ENCODE results near the gene PLA2G2E.

PLA2G2E gene

GRCh38 chr1:19923953-19924346, 533 bp upstream of the PLA2G2E start:
- Histone ChIP-seq H3K4me2 (no peak overlapping the region), H3K27me3 (no peaks in the 10 kb centered on the region), H4K20me1 (no peaks in the 10 kb centered on the region; a peak in 1 of 22 replicates), H3K36me3 (no peaks in the 10 kb centered on the region), H3K9me3 (replicated peaks in 1 of 11) (no peaks in the 10 kb centered on the region), H3K27ac (no peak overlapping the region), H3K9ac (no peak overlapping the region), H3K4me3 (no peak overlapping the region), H3K4me1 (peaks cover 2 to 14% (median 10%) of the 10 kb centered on the region in 10 experiments; a peak in 17 of 20 replicates)
- no peak for TF ChIP-seq Cebpa-rat (IDR thresholded peaks at IDR 0.05)

GRCh38 chr1:19922015-19922688, 1.3 kb downstream of the PLA2G2E start:
- Histone ChIP-seq H3K27ac (no peak overlapping the region), H3K9ac (no peak overlapping the region; a peak in 1 of 22 replicates), H3K4me2 (no peak overlapping the region), H3K4me1 (peaks cover 6 to 17% (median 10%) of the 10 kb centered on the region in 10 experiments; a peak in 17 of 20 replicates), H3K27me3 (no peaks in the 10 kb centered on the region), H3K9me3 (replicated peaks in 1 of 11) (no peaks in the 10 kb centered on the region), H3K4me3 (no peak overlapping the region), H4K20me1 (no peaks in the 10 kb centered on the region; a peak in 1 of 22 replicates), H3K36me3 (no peaks in the 10 kb centered on the region)
- TF ChIP-seq Cebpa-rat (IDR thresholded peaks at IDR 0.05), result no peak

- Histone ChIP-seq H3K27me3 (no peaks in the 10 kb centered on the region), H3K9me3 (replicated peaks in 1 of 11) (no peaks in the 10 kb centered on the region), H3K36me3 (no peaks in the 10 kb centered on the region), H3K9ac (no peak overlapping the region), H3K4me1 (peaks cover 6 to 17% (median 10%) of the 10 kb centered on the region in 10 experiments; a peak in 17 of 20 replicates), H3K4me2 (no peak overlapping the region), H3K27ac (no peak overlapping the region), H4K20me1 (no peaks in the 10 kb centered on the region; a peak in 2 of 22 replicates), H3K4me3 (no peak overlapping the region)
- no peak for TF ChIP-seq Cebpa-rat (IDR thresholded peaks at IDR 0.05)
These were observed 2.1 kb downstream of the PLA2G2E start for GRCh38 chr1:19921310-19921709.

- no peak for TF ChIP-seq Cebpa-rat (IDR thresholded peaks at IDR 0.05)
- Histone ChIP-seq H3K4me2 (no peak overlapping the region), H3K4me3 (no peak overlapping the region), H4K20me1 (peaks cover 0 to 8% (median 0%) of the 10 kb centered on the region in 11 experiments; a peak in 4 of 22 replicates), H3K36me3 (peaks cover 0 to 10% (median 4%) of the 10 kb centered on the region in 11 experiments; a peak in 8 of 22 replicates), H3K9me3 (replicated peaks in 1 of 11) (no peaks in the 10 kb centered on the region), H3K9ac (0 out of 22 replicates have a peak overlapping the region, but pooled peaks of 1 of the 11 experiments have one; percentile 19), H3K4me1 (peaks cover 4 to 13% (median 8%) of the 10 kb centered on the region in 10 experiments; a peak in 17 of 20 replicates), H3K27ac (no peak overlapping the region), H3K27me3 (no peaks in the 10 kb centered on the region)
These were observed 3.2 kb downstream of the PLA2G2E start for GRCh38 chr1:19920132-19920710.

GRCh38 chr1:19918057-19918456, 5.4 kb downstream of the PLA2G2E start:
- H3K4me3 ChIP-seq, result no peak overlapping the region
- H3K9ac ChIP-seq, result no peak overlapping the region
- H3K27me3 ChIP-seq, result no peaks in the 10 kb centered on the region
- H3K27ac ChIP-seq, result no peak overlapping the region
- peaks cover 19 to 32% (median 25%) of the 10 kb centered on the region in 11 experiments for H3K36me3 ChIP-seq
- peaks cover 0 to 17% (median 4%) of the 10 kb centered on the region in 11 experiments; a peak in 8 of 22 replicates for H4K20me1 ChIP-seq
- no peak overlapping the region for H3K4me2 ChIP-seq
- H3K9me3 ChIP-seq (replicated peaks in 1 of 11), result no peaks in the 10 kb centered on the region
- peaks cover 0 to 11% (median 0%) of the 10 kb centered on the region in 10 experiments; a peak in 2 of 20 replicates for H3K4me1 ChIP-seq
- TF ChIP-seq Cebpa-rat (IDR thresholded peaks at IDR 0.05), result no peak

GRCh38 chr1:19910650-19911049, 12.8 kb downstream of the PLA2G2E start:
- Histone ChIP-seq H3K9me3 (replicated peaks in 1 of 11) (no peaks in the 10 kb centered on the region), H3K27me3 (no peaks in the 10 kb centered on the region), H4K20me1 (peaks cover 0 to 54% (median 35%) of the 10 kb centered on the region in 11 experiments; a peak in 16 of 22 replicates), H3K36me3 (peaks cover 91 to 100% (median 97%) of the 10 kb centered on the region in 11 experiments), H3K4me2 (no peak overlapping the region), H3K27ac (no peak overlapping the region), H3K4me1 (peaks cover 0 to 23% (median 18%) of the 10 kb centered on the region in 10 experiments; a peak in 15 of 20 replicates), H3K9ac (no peak overlapping the region), H3K4me3 (no peak overlapping the region)
- no peak for TF ChIP-seq Cebpa-rat (IDR thresholded peaks at IDR 0.05)

GRCh38 chr1:19909971-19910370, 13.4 kb downstream of the PLA2G2E start:
- Histone ChIP-seq H3K36me3 (peaks cover 95 to 100% (median 98%) of the 10 kb centered on the region in 11 experiments), H3K4me3 (no peak overlapping the region), H3K4me1 (peaks cover 0 to 23% (median 18%) of the 10 kb centered on the region in 10 experiments; a peak in 15 of 20 replicates), H3K27ac (no peak overlapping the region), H3K4me2 (no peak overlapping the region), H3K9ac (0 out of 22 replicates have a peak overlapping the region, but pooled peaks of 2 of the 11 experiments have one; percentile 21 to 23), H3K27me3 (no peaks in the 10 kb centered on the region), H3K9me3 (replicated peaks in 1 of 11) (no peaks in the 10 kb centered on the region), H4K20me1 (peaks cover 0 to 54% (median 32%) of the 10 kb centered on the region in 11 experiments; a peak in 16 of 22 replicates)
- no peak for TF ChIP-seq Cebpa-rat (IDR thresholded peaks at IDR 0.05)

GRCh38 chr1:19909392-19909791, 14.0 kb downstream of the PLA2G2E start:
- H3K4me2 ChIP-seq, result no peak overlapping the region
- H3K36me3 ChIP-seq, result peaks cover 95 to 100% (median 98%) of the 10 kb centered on the region in 11 experiments
- TF ChIP-seq Cebpa-rat (IDR thresholded peaks at IDR 0.05), result no peak
- H3K27ac ChIP-seq, result no peak overlapping the region
- no peaks in the 10 kb centered on the region for H3K27me3 ChIP-seq
- no peaks in the 10 kb centered on the region for H3K9me3 ChIP-seq (replicated peaks in 1 of 11)
- no peak overlapping the region for H3K9ac ChIP-seq
- peaks cover 0 to 23% (median 18%) of the 10 kb centered on the region in 10 experiments; a peak in 15 of 20 replicates for H3K4me1 ChIP-seq
- H3K4me3 ChIP-seq, result no peak overlapping the region
- H4K20me1 ChIP-seq, result peaks cover 0 to 54% (median 32%) of the 10 kb centered on the region in 11 experiments; a peak in 16 of 22 replicates

- no peaks in the 10 kb centered on the region for H3K9me3 ChIP-seq (replicated peaks in 1 of 11)
- no peak overlapping the region for H3K27ac ChIP-seq
- peaks cover 0 to 19% (median 16%) of the 10 kb centered on the region in 10 experiments; a peak in 15 of 20 replicates for H3K4me1 ChIP-seq
- H3K4me2 ChIP-seq, result no peak overlapping the region
- no peak for TF ChIP-seq Cebpa-rat (IDR thresholded peaks at IDR 0.05)
- peaks cover 0 to 48% (median 29%) of the 10 kb centered on the region in 11 experiments; a peak in 14 of 22 replicates for H4K20me1 ChIP-seq
- no peak overlapping the region for H3K4me3 ChIP-seq
- H3K27me3 ChIP-seq, result no peaks in the 10 kb centered on the region
- H3K36me3 ChIP-seq, result peaks cover 95 to 100% (median 98%) of the 10 kb centered on the region in 11 experiments
- H3K9ac ChIP-seq, result no peak overlapping the region; a peak in 2 of 22 replicates
These were observed 16.0 kb downstream of the PLA2G2E start for GRCh38 chr1:19907456-19907855.
